GM12872 (cell line): ENCODE data around the gene NFKB2.

ENCODE experiments used
- TF ChIP-seq, protein P1 (sequence below): IDR thresholded peaks from 3 replicates; pipeline ENCODE4 v1.5.1; 2011; ENCODE audit warnings: low read depth, mild to moderate bottlenecking, low read length, moderate library complexity; ENCODE audit not compliant: insufficient read depth

Gene NFKB2

DNA sequence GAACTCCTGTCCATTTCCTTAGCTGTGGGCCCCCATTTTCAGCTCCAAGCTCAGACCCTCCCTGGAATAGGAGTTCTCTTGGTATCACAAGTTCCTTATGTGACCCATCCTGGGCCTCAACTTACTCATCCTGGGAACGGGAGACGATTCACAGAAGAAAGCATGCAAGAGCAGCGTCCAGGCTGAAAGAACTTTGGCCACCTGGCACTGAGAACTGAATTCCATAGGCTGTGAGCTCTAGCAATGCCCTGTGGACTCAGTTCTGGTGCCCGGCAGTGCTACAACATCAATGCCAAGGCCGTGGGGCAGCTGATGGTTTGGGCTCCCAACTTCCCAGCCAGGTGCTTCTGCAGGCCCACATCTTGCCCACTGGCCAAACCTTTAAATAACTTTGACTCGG is 40.8 kb downstream of the NFKB2 start:
- TF ChIP-seq, protein P1, sequence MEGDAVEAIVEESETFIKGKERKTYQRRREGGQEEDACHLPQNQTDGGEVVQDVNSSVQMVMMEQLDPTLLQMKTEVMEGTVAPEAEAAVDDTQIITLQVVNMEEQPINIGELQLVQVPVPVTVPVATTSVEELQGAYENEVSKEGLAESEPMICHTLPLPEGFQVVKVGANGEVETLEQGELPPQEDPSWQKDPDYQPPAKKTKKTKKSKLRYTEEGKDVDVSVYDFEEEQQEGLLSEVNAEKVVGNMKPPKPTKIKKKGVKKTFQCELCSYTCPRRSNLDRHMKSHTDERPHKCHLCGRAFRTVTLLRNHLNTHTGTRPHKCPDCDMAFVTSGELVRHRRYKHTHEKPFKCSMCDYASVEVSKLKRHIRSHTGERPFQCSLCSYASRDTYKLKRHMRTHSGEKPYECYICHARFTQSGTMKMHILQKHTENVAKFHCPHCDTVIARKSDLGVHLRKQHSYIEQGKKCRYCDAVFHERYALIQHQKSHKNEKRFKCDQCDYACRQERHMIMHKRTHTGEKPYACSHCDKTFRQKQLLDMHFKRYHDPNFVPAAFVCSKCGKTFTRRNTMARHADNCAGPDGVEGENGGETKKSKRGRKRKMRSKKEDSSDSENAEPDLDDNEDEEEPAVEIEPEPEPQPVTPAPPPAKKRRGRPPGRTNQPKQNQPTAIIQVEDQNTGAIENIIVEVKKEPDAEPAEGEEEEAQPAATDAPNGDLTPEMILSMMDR, result no peak

DNA sequence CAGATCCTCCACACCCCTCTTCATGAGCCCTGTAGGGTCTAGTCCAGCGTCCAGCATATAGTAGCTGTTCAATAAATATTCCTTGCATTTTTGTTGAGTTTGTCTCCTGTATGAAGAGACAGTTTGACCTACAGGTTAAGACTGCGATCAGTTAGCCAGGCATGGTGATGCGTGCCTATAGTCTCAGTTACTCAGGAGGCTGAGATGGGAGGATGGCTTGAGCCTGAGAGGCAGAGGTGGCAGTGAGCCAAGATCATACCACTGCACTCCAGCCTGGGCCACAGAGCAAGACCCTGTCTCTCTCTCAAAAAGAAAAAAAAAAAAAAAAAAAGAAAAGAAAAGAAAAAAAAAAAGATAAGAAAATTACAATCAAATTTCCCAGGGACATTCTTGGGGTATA is 42.0 kb downstream of the NFKB2 start:
- TF ChIP-seq, protein P1, result no peak

DNA sequence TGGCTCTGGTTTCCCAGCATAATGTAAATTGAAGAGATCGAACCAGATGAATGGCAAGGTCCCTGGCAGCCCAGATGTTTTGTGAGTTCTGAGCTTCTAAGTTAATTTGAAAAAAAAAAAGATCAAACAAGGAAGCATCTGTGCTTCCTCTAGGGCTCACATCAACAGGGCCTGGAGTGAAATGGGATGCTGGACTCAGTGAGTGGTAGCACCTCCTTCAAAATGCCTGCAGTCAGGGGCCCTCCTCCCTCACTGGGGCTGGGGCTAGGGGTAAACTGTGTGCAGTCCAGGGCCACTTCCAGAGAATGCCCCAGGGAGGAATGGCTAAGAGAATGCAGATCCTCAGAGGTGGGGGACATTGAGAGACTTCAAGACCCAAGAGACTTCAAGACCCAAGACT is 42.9 kb downstream of the NFKB2 start:
- TF ChIP-seq, protein P1, result no peak

DNA sequence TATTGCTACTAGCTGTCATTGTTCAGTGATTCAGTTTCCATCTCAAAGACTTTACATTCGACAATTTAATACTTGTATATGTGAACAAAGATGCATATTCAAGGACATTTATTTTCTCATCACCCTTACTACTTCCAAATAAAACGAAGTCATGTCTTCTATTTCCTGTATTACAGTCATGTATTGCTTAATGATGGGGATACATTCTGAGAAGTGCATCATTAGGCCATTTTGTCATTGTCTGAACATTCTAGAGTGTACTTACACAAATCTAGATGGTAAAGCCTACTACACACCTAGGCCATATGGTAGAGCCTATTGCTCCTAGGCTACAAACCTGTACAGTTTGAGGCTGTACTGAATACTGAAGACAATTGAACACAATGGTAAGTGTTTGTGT is 49.3 kb downstream of the NFKB2 start:
- TF ChIP-seq, protein P1, result no peak

DNA sequence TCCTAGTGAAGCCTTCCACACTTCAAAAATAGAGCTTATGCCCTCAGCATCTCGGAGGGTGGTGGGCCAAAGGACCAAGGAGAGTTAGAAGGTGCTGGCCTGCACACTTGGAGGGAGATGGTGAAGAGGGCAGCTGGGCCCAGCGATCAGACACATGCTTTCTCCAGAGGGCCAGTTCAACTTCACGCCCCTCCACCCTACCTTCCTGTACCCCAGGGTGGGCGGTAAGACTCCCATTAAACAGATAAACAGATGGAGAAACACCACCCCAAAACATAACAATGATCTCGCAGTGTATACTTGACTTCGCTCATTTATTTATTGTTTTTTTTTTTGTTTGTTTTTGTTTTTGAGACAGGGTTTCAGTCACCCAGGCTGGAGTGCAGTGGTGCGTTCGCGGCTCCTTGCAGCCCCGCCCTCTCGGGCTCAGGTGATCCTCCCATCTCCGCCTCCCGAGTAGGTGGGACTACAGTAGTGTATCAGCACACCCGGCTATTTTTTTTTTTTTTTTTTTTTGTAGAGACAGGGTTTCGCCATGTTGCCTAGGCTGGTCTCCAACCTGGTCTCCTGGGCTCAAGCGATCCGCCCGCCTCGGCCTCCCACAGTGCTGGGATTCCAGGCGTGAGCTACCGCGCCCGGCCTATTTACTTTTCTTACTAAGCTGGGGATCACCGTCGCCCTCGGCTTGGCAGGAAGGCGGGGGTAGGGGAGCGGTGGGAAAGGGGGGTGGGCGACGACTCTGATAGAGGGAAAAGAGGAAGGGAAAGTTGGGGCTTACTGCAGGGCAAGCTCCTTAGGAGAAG is 54.0 kb downstream of the NFKB2 start:
- TF ChIP-seq, protein P1, result no peak

DNA sequence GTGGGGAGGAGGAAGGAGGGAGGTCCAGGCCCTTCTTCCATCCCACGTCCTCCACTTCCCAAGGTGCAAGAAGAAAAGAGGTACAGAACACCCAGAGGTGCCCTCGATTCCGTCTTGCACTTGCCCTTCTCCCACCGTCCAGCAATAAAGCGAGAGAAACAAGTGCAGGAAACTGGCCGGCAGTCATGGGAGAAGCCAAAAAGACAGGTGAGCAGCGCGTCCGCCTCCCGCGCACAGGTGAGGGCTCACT is 54.5 kb downstream of the NFKB2 start:
- TF ChIP-seq, protein P1, result no peak

DNA sequence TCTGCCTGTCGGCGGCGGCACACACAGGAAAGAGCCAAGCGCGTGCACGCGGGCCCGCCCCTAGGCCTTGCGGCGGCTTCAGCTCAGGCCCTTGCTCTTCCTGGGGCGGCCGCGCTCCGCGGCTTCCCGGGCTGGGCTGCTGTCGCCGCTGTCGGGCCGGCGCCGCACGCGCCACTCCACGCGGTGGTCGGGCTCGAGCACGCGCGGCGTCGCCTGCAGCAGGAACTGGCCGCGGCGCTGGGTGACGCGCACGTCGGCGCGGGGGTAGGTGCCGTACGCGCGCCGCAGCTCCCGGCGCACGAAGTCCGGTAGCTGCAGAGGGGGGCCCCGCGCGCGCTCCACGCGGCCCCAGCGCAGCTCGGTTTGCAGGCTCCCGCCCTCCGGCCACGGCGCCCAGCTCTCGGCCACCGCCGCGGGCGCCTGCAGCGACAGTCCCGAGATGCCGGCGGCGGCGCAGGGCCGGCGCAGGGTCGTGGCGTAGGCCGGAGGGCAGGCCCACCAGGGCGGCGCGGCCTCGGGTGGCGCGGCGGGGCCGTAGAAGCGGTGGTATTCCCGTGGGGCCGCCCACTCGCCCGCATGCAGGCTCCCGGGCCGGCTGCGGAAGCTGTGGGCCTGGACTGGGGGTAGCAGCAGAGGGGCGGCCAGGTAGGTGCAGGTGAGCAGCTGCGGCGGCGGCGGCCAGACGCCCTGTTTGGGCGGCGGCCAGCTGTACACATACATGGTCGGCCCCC is 55.0 kb downstream of the NFKB2 start:
- TF ChIP-seq, protein P1, result no peak
